Measurements from ENCODE around the gene PRKAA2. TPM values are rescaled to one million over a fixed set of nuclear protein-coding genes. Genes with fewer than 3 reads are reported as not detected.

Gene PRKAA2
- total and polyA plus RNA-seq, 2 experiments from 2014 or later = 6.4 to 15.0 TPM

DNA sequence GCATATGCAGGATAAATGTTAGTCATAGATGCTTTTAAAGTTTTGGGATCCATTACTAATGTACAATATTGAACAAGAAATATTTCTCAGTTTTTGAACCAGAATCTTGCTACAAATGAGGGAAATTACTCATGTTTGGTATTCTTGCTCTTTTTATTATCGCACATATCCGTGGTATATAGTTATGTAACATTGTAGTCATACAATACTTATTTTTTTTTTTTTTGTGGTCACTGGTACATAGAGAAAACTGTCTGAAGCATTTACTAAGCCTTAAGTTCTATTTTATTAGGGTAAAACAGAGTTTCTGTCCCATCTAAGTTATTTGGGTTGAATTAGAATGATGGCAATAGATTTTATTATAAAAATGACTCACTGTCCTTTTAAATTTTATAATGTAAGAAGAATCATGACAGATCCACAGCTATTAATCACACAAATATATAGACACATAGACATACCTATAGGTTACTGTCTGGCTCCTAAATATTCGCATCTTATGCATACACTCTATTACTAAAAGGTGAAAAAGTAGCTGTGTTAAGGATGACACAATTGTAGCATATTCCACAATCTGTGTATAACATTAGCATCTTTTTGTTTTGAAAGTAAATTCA is 18.0 kb upstream of the PRKAA2 start:
- no peaks in the 10 kb centered on the region for H3K27me3 ChIP-seq
- no peaks in the 10 kb centered on the region for H3K4me1 ChIP-seq (ENCODE audit: low read depth)
- H3K36me3 ChIP-seq = no peaks in the 10 kb centered on the region
- H3K4me3 ChIP-seq = no peak overlapping the region
- no peak for DNase-seq (ENCODE audit: low read depth in 1 of 2, low spot score in 1 of 2)
- TF ChIP-seq, protein P1, sequence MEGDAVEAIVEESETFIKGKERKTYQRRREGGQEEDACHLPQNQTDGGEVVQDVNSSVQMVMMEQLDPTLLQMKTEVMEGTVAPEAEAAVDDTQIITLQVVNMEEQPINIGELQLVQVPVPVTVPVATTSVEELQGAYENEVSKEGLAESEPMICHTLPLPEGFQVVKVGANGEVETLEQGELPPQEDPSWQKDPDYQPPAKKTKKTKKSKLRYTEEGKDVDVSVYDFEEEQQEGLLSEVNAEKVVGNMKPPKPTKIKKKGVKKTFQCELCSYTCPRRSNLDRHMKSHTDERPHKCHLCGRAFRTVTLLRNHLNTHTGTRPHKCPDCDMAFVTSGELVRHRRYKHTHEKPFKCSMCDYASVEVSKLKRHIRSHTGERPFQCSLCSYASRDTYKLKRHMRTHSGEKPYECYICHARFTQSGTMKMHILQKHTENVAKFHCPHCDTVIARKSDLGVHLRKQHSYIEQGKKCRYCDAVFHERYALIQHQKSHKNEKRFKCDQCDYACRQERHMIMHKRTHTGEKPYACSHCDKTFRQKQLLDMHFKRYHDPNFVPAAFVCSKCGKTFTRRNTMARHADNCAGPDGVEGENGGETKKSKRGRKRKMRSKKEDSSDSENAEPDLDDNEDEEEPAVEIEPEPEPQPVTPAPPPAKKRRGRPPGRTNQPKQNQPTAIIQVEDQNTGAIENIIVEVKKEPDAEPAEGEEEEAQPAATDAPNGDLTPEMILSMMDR (IDR thresholded peaks at IDR 0.05; ENCODE audit: low read depth, low read length) = no peak
- no peak overlapping the region for H3K27ac ChIP-seq
- H3K9me3 ChIP-seq (ENCODE audit: low read depth) = no peaks in the 10 kb centered on the region

DNA sequence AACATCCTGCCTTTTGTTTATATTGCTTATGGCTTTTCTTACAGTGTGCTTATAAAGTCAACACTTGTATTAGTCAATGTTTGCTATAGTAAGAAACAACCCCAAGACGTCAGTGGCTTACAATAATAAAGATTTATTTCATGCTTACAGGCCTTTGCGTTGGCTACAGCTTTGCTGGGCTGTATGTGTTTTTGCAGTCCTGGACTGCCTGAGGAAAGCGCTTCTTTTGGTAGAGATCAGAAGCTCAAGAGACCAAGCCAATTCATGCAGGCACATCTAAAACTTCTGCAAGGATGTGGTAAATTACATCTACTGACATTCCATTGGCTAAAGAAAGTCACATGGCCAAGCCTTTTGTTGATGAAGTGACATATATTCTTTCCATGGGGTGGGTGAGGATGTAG is 17.5 kb upstream of the PRKAA2 start:
- no peaks in the 10 kb centered on the region for H3K4me1 ChIP-seq (ENCODE audit: low read depth)
- no peak overlapping the region for H3K4me3 ChIP-seq
- TF ChIP-seq, protein P1 (IDR thresholded peaks at IDR 0.05; ENCODE audit: low read depth, low read length) = no peak
- no peak for DNase-seq (ENCODE audit: low read depth in 1 of 2, low spot score in 1 of 2)
- no peaks in the 10 kb centered on the region for H3K36me3 ChIP-seq
- H3K27me3 ChIP-seq = no peaks in the 10 kb centered on the region
- no peak overlapping the region for H3K27ac ChIP-seq
- H3K9me3 ChIP-seq (ENCODE audit: low read depth) = no peaks in the 10 kb centered on the region

DNA sequence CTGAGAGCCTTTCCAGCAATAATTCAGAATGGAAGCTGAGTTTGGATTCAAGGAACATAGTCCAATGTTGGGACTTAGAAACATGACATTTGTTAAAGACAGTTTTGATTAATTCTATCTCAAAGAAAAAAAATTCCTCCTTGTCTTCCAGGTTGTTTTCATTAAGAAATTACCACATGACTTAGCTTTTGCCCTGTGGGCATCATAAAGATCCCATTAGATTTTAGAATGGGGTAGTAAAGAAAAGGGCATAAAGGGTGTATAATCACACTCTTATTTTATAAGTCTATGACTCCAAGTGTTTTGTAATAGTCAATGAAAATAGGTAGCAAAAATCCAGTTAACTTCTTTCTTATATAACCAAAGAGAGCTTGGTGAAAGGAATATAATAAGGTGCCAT is 14.3 kb upstream of the PRKAA2 start:
- H3K36me3 ChIP-seq = no peaks in the 10 kb centered on the region
- no peaks in the 10 kb centered on the region for H3K4me1 ChIP-seq (ENCODE audit: low read depth)
- DNase-seq (ENCODE audit: low read depth in 1 of 2, low spot score in 1 of 2) = no peak
- H3K9me3 ChIP-seq (ENCODE audit: low read depth) = no peaks in the 10 kb centered on the region
- H3K27me3 ChIP-seq = no peaks in the 10 kb centered on the region
- TF ChIP-seq, protein P1 (IDR thresholded peaks at IDR 0.05; ENCODE audit: low read depth, low read length) = no peak
- no peak overlapping the region for H3K4me3 ChIP-seq
- H3K27ac ChIP-seq = no peak overlapping the region

DNA sequence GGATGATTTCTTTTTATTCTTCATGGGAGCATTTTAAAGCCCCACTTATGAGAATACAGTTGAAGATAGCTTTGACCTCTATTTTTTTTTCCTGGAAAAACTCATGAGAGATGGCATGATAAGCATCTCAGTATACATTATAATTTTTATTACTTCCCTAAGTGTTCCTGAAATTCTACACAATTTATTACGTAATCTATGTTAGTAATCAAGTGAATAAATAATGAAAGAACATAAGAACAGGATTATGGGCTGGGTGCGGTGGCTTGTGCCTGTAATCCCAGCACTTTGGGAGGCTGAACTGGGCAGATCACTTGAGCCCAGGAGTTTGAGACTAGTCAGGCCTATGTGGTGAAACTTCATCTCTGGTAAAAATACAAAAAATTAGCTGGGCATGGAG is 13.2 kb upstream of the PRKAA2 start:
- DNase-seq (ENCODE audit: low read depth in 1 of 2, low spot score in 1 of 2) = no peak
- Histone ChIP-seq H3K36me3 (no peaks in the 10 kb centered on the region), H3K27me3 (no peaks in the 10 kb centered on the region), H3K4me3 (no peak overlapping the region), H3K9me3 (ENCODE audit: low read depth) (no peaks in the 10 kb centered on the region), H3K27ac (no peak overlapping the region), H3K4me1 (ENCODE audit: low read depth) (no peaks in the 10 kb centered on the region)
- TF ChIP-seq, protein P1 (IDR thresholded peaks at IDR 0.05; ENCODE audit: low read depth, low read length) = no peak

DNA sequence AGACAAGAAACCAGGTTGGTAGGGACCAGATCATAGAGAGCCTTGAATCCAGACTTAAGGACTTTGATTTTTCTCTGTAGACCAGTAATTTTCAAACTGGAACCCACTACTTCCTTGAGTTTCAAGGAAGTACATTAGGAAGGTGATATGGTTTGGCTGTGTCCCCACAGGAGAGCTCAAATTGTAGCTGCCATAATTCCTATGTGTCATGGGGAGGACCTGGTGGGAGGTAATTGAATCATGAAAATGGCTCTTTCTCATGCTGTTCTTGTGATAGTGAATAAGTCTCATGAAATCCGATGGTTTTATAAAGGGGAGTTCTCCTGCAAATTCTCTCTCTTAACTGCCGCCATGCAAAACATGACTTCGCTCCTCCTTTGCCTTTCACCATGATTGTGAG is 10.1 kb upstream of the PRKAA2 start:
- Histone ChIP-seq H3K4me3 (no peak overlapping the region), H3K27ac (no peak overlapping the region), H3K4me1 (ENCODE audit: low read depth) (no peaks in the 10 kb centered on the region), H3K36me3 (no peaks in the 10 kb centered on the region), H3K9me3 (ENCODE audit: low read depth) (no peaks in the 10 kb centered on the region), H3K27me3 (no peaks in the 10 kb centered on the region)
- DNase-seq (ENCODE audit: low read depth in 1 of 2, low spot score in 1 of 2) = no peak
- TF ChIP-seq, protein P1 (IDR thresholded peaks at IDR 0.05; ENCODE audit: low read depth, low read length) = no peak

Measured in cardiac muscle cell (in vitro differentiated cells and primary cell).